Immature natural killer cell (primary cell): ENCODE data around the gene BATF2. TPM values are rescaled to one million over a fixed set of nuclear protein-coding genes. Genes with fewer than 3 reads are reported as not detected.

Experiments used
- DNase-seq, 3 donors: peaks; one replicate each; pipeline ENCODE4 v3.0.0; 2022; ENCODE audit warnings: mixed read lengths in 1 of 3
- H3K27ac Mint-ChIP-seq, 6 donors: one replicate each; pipeline ENCODE4 v1.8.0; 2020; ENCODE audit warnings: mixed read lengths in 6 of 6, mild to moderate bottlenecking in 5 of 6, inconsistent platforms in 4 of 6, moderate library complexity in 3 of 6
- H3K27me3 Mint-ChIP-seq, 3 donors: one replicate each; pipeline ENCODE4 v1.8.0; 2020 to 2021; ENCODE audit warnings: low read depth in 3 of 3, mild to moderate bottlenecking in 3 of 3, mixed read lengths in 3 of 3, moderate library complexity in 3 of 3, inconsistent platforms in 1 of 3
- H3K36me3 Mint-ChIP-seq, 3 donors: one replicate each; pipeline ENCODE4 v1.8.0; 2020; ENCODE audit warnings: mixed read lengths in 3 of 3, inconsistent platforms in 2 of 3, mild to moderate bottlenecking in 2 of 3
- H3K4me1 Mint-ChIP-seq, 2 donors: one replicate each; pipeline ENCODE4 v1.8.0; 2020; ENCODE audit warnings: inconsistent platforms in 2 of 2, mild to moderate bottlenecking in 2 of 2, mixed read lengths in 2 of 2, moderate library complexity in 1 of 2
- H3K4me3 Mint-ChIP-seq, 5 donors: one replicate each; pipeline ENCODE4 v1.8.0; 2020; ENCODE audit warnings: mild to moderate bottlenecking in 5 of 5, mixed read lengths in 5 of 5, inconsistent platforms in 3 of 5, moderate library complexity in 3 of 5
- H3K9me3 Mint-ChIP-seq, 6 donors: one replicate each; pipeline ENCODE4 v1.8.0; 2020; ENCODE audit warnings: mild to moderate bottlenecking in 6 of 6, mixed read lengths in 6 of 6, inconsistent platforms in 4 of 6, moderate library complexity in 3 of 6
- polyA plus RNA-seq, 3 donors: library from polyadenylated mRNA; unstranded; fragments of 300-500 nt; fragmentation: Illumina TruSeq; gene quantifications; one replicate each; pipeline ENCODE4 v1.2.3, GENCODE V29; 2021

The BATF2 gene, protein sequence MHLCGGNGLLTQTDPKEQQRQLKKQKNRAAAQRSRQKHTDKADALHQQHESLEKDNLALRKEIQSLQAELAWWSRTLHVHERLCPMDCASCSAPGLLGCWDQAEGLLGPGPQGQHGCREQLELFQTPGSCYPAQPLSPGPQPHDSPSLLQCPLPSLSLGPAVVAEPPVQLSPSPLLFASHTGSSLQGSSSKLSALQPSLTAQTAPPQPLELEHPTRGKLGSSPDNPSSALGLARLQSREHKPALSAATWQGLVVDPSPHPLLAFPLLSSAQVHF
- not detected for polyA plus RNA-seq

DNA sequence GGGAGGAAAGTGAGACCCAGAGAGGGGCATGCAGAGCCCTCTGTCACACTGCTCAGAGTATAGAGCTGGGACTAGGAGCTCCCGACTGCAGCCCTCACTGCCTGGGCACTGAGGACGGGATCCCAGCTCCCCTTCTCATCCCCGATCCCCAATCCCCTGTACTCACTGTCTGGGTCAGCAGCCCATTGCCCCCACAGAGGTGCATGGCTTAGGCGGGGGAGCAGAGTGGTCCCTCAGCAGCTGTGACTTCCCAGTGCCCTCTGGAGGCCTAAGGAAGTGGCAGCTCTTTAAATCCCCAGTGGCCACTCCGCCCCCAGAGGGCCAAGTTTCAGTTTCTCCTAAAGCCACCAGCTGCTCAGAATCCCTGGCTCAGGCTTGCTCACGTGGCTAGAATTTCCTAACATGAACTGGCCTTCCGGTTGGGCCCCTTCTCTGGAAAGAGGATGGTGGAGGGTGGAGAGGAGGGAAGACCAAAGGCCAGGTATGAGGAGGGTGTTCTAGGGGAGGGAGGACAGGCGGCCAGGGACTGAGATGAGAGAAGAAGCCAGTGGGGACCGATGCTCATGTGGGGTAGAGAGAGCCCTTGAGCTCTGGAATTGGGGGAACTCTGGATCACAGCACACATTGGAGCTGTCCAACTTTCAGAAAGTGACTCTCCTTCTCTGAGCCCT, at the start of gene BATF2:
Gene BATF2, minus strand, starts transcription at position 262 of the 671 bp plus-strand sequence. Its CDS starts 57 bp downstream, at position 205.
- Mint-ChIP-seq H3K4me1 (no peaks in the 10 kb centered on the region), H3K9me3 (no peaks in the 10 kb centered on the region), H3K27ac (peak within 1 kb of the TSS in 1 of 6 donors; percentile 40), H3K36me3 (no peaks in the 10 kb centered on the region), H3K27me3 (peaks cover 2 to 11% (median 2%) of the 10 kb centered on the region in 3 donors), H3K4me3 (peak within 1 kb of the TSS in 1 of 5 donors; percentile 15)
- DNase-seq, result no peak

DNA sequence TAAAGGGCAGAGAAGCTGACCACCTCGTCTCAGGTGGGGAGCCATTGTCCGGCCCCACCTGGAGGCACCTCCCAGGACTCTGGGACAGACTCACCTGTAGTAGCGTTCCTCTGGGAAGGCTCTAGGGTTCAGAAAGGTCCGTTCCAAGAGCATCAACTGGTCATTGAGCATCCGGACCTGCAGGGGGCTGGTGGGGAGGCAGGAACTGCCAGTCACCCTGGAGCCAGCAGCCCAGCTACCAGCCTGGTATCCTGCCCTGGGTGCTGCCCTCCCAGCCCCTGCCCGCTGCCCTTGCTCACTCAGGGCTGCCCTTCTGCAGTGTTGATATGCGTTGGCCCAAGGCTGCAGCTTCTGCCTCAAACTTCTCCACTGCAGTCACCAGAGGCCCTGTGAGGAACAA, 49.0 kb upstream of the BATF2 start:
- Mint-ChIP-seq H3K4me3 (no peak overlapping the region), H3K36me3 (peaks cover 0 to 4% (median 0%) of the 10 kb centered on the region in 3 donors), H3K27me3 (peaks cover 0 to 6% (median 3%) of the 10 kb centered on the region in 3 donors), H3K9me3 (no peaks in the 10 kb centered on the region), H3K27ac (no peak overlapping the region), H3K4me1 (peaks cover 33 to 34% of the 10 kb centered on the region in 2 donors)
- no peak for DNase-seq

DNA sequence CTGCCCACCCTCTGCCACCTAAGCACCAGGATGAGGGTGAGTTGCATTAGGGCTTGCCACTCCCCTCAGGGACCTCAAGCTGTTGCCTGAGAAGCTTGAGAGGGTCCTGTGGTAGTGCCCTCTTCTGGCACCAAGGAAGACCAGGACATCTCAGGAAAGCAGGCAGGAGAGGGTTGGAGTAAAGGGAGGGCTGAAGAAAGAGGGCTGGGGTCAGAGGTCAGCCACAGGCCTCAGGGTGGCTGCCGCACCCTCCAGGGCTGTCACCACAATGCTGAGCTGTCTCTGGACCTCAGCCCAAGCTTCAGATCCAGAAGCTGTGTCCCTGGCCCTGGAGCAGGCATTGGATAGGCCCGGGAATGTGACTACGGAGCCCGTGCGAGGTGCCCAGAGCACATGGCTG, 48.3 kb upstream of the BATF2 start:
- Mint-ChIP-seq H3K9me3 (no peaks in the 10 kb centered on the region), H3K27ac (no peak overlapping the region), H3K4me3 (no peak overlapping the region), H3K36me3 (peaks cover 0 to 4% (median 0%) of the 10 kb centered on the region in 3 donors), H3K27me3 (peaks cover 0 to 6% (median 3%) of the 10 kb centered on the region in 3 donors), H3K4me1 (peaks cover 37 to 38% of the 10 kb centered on the region in 2 donors)
- DNase-seq, result no peak

DNA sequence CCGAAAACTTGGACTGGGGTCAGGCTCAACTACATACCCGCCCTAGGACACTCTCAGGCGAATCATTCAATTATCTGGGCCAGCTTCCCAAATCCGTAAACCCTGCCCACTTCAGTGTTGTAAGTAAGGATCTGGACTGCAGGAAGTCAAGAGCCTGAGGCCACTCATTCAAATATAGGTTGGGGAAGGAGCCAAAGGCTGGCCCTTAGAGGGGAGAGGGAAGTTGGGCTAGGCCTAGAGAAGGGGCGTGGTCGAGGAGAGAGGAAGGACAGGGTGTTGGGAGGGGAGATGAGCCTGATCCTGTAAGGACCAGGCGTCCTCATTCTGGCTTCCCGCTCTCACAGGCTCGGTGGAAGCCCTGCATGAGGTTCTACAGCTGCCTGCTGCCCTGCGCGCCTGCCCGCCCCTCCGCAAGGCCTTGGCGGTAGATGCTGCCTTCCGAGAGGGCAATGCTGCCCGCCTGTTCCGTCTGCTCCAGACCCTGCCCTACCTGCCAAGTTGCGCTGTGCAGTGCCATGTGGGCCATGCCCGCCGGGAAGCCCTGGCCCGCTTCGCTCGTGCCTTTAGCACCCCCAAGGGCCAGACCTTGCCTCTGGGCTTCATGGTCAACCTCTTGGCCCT, 47.2 kb upstream of the BATF2 start:
- no peak overlapping the region for H3K27ac Mint-ChIP-seq
- H3K36me3 Mint-ChIP-seq, result peaks cover 0 to 4% (median 0%) of the 10 kb centered on the region in 3 donors
- H3K27me3 Mint-ChIP-seq, result peaks cover 0 to 9% (median 4%) of the 10 kb centered on the region in 3 donors
- no peaks in the 10 kb centered on the region for H3K9me3 Mint-ChIP-seq
- H3K4me3 Mint-ChIP-seq, result peak overlapping the region in 2 of 5 donors; percentile 32 to 36
- DNase-seq, result no peak
- peaks cover 37 to 38% of the 10 kb centered on the region in 2 donors for H3K4me1 Mint-ChIP-seq

DNA sequence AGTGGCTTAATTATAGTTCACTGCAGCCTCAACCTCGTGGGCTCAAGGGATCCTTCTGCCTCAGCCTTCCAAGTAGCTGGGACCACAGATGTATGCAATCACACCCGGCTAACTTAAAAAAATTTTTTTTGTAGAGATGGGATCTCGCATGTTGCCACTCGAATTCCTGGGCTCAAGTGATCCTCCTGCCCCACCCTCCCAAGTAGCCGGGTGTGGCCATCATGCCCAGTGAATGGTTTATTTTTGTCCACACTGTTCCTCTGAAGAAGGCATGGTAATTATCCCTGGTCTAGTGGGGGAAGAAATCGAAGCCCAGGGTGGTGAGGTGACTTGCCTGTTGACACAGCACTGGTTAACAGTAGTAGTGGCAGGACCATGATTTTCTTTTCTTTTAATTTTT, 46.1 kb upstream of the BATF2 start:
- Mint-ChIP-seq H3K36me3 (peaks cover 0 to 4% (median 2%) of the 10 kb centered on the region in 3 donors), H3K9me3 (no peaks in the 10 kb centered on the region), H3K27ac (no peak overlapping the region), H3K4me1 (peaks cover 32 to 33% of the 10 kb centered on the region in 2 donors), H3K4me3 (peak overlapping the region; percentile 74 to 90 (median 84)), H3K27me3 (peaks cover 0 to 11% (median 4%) of the 10 kb centered on the region in 3 donors)
- DNase-seq, result no peak

DNA sequence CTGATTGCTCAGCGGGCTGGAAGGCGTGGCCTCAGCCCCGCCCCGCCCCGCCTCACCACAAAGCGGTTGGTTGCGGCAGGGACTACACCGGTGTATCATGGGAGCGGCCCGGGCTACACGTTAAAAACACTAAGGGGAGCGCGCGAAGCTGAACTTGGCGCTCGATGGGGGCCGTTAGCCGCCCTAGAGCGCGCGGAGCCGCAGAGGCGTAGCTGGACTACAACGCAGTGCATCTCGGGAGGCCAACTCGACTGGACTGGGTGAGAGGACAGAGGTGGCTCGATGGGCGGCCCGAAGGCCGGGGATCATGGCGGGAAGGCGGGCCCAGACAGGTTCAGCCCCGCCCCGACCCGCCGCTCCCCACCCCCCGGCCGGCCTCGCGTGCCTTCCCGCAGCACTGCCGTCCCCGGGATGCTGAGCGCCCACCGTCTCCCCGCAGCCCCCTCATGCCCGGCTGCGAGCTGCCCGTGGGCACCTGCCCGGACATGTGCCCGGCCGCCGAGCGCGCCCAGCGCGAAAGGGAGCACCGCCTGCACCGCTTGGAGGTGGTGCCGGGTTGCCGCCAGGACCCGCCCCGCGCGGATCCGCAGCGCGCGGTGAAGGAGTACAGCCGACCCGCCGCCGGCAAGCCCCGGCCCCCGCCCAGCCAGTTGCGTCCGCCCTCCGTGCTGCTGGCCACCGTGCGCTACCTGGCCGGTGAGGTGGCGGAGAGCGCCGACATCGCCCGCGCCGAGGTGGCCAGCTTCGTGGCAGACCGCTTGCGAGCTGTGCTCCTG, 44.3 kb upstream of the BATF2 start, which contains the start of gene SAC3D1:
Gene SAC3D1, plus strand, starts transcription at position 364 of the 776 bp plus-strand sequence. Its CDS starts 83 bp downstream, at position 447.
- DNase-seq, result peak; percentile 83 to 87 (median 87)
- Mint-ChIP-seq H3K27ac (peak within 1 kb of the TSS; percentile 67 to 93 (median 89)), H3K36me3 (peaks cover 0 to 5% (median 4%) of the 10 kb centered on the region in 3 donors), H3K27me3 (peaks cover 0 to 7% (median 1%) of the 10 kb centered on the region in 3 donors), H3K9me3 (no peaks in the 10 kb centered on the region), H3K4me3 (peak within 1 kb of the TSS; percentile 90 to 95 (median 92)), H3K4me1 (peaks cover 14 to 16% of the 10 kb centered on the region in 2 donors)

DNA sequence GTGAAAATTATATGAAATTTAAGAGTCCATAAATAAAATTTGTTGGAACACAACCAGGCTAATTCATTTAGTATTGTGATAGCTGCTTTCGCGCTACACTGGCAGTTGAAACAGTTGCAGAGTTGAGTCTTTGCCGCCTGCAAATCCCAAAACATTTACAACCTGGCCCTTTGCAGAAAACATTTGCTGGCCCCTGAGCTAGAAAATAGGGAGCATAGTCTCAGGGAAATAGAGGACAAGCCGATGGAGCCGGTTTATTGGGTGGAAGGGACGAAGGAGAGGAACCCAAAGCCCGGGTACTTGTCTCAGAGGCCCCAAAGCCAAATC, 43.7 kb upstream of the BATF2 start:
- H3K36me3 Mint-ChIP-seq, result peaks cover 0 to 5% (median 4%) of the 10 kb centered on the region in 3 donors
- peaks cover 13 to 16% of the 10 kb centered on the region in 2 donors for H3K4me1 Mint-ChIP-seq
- peak overlapping the region; percentile 90 to 95 (median 92) for H3K4me3 Mint-ChIP-seq
- H3K27ac Mint-ChIP-seq, result peak overlapping the region; percentile 67 to 93 (median 89)
- H3K27me3 Mint-ChIP-seq, result peaks cover 0 to 7% (median 1%) of the 10 kb centered on the region in 3 donors
- no peak for DNase-seq
- H3K9me3 Mint-ChIP-seq, result no peaks in the 10 kb centered on the region

DNA sequence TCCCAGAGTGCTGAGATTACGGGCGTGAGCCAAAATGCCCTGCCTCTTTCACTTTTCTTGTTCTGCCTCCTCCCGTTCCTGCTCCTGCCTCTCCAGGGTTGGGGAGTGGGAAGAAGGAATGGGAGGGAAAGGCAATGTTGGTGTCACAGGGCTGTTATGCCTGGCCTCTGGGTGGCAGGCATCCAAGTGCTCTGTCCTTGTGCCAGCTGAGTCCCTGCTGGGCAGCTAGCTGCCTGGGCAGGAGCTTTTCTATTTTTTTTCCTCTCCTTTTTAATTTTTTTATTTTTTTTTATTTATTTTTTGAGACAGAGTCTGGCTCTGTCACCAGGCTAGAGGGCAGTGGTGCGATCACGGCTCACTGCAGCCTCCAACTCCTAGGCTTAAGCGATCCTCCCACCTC, 40.2 kb upstream of the BATF2 start:
- Mint-ChIP-seq H3K27ac (no peak overlapping the region), H3K9me3 (no peaks in the 10 kb centered on the region), H3K4me1 (peaks cover 7 to 10% of the 10 kb centered on the region in 2 donors), H3K36me3 (peaks cover 0 to 10% (median 3%) of the 10 kb centered on the region in 3 donors), H3K27me3 (peaks cover 0 to 5% (median 1%) of the 10 kb centered on the region in 3 donors), H3K4me3 (no peak overlapping the region)
- no peak for DNase-seq

DNA sequence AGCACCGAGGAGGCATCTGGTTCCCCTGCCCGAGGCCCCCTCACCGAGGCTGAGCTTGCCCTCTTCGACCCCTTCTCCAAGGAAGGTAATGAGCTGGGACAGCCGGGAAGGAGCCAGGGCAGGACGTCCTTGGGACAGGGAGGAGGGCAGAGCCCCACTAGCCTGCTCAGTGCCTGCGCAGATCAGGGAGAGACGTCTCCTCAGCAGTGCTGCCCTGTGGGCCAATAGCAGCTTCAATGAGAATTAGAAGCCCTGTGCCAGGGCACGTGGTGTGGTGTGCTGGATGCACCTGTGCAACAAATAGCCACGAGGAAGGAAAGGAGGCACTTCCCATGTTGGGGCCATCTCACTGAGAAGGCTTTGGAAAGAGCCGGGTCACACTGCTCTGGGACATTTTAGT, 38.8 kb upstream of the BATF2 start:
- Mint-ChIP-seq H3K4me1 (peaks cover 1 to 3% of the 10 kb centered on the region in 2 donors), H3K9me3 (no peaks in the 10 kb centered on the region), H3K4me3 (no peak overlapping the region), H3K27me3 (peaks cover 0 to 5% (median 1%) of the 10 kb centered on the region in 3 donors), H3K36me3 (peaks cover 0 to 10% (median 3%) of the 10 kb centered on the region in 3 donors), H3K27ac (no peak overlapping the region)
- DNase-seq, result no peak

DNA sequence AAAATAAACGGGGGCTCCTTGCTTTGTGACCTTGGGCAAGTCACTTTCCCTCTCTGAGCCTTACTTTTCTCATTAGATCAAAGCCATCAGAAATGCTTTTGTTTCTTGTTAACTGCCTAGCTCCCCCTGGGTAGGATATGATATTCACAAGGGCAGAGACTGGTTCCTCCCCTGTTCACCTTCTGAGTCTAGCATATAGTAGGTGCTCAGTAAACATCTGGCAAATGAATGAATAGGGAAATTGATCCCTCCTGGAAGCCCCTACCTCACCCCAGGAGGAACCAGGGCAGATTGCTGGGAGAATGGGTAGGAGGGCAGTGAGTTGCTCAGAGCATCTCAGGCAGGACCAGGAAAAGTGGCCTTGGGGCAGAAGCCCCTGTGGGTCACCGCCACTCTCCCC, 37.7 kb upstream of the BATF2 start:
- Mint-ChIP-seq H3K27ac (no peak overlapping the region), H3K36me3 (peaks cover 0 to 10% (median 3%) of the 10 kb centered on the region in 3 donors), H3K27me3 (peaks cover 0 to 2% (median 0%) of the 10 kb centered on the region in 3 donors), H3K9me3 (no peaks in the 10 kb centered on the region), H3K4me1 (no peaks in the 10 kb centered on the region), H3K4me3 (no peak overlapping the region)
- DNase-seq, result no peak

DNA sequence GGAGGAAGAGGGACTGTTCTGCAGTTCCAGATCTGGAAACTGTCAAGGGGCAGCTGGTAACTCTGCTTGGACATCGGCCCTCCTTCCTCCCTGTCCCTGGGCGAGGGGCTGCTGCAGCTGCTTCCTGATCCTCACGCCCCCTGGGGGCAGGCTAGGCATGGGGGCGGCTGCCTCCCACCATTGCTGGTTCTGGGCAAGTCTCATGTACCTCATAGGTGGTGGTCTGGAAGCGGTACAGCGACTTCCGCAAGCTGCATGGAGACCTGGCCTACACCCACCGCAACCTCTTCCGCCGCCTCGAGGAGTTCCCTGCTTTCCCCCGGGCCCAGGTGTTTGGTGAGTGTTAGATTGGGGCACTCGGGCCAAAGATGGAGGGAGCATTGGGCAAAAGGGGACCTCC, 35.4 kb upstream of the BATF2 start:
- no peaks in the 10 kb centered on the region for H3K9me3 Mint-ChIP-seq
- H3K4me1 Mint-ChIP-seq, result peaks cover 10 to 21% of the 10 kb centered on the region in 2 donors
- no peak overlapping the region for H3K4me3 Mint-ChIP-seq
- H3K36me3 Mint-ChIP-seq, result peaks cover 0 to 4% (median 3%) of the 10 kb centered on the region in 3 donors
- no peak overlapping the region for H3K27ac Mint-ChIP-seq
- no peak for DNase-seq
- H3K27me3 Mint-ChIP-seq, result peaks cover 0 to 3% (median 0%) of the 10 kb centered on the region in 3 donors

DNA sequence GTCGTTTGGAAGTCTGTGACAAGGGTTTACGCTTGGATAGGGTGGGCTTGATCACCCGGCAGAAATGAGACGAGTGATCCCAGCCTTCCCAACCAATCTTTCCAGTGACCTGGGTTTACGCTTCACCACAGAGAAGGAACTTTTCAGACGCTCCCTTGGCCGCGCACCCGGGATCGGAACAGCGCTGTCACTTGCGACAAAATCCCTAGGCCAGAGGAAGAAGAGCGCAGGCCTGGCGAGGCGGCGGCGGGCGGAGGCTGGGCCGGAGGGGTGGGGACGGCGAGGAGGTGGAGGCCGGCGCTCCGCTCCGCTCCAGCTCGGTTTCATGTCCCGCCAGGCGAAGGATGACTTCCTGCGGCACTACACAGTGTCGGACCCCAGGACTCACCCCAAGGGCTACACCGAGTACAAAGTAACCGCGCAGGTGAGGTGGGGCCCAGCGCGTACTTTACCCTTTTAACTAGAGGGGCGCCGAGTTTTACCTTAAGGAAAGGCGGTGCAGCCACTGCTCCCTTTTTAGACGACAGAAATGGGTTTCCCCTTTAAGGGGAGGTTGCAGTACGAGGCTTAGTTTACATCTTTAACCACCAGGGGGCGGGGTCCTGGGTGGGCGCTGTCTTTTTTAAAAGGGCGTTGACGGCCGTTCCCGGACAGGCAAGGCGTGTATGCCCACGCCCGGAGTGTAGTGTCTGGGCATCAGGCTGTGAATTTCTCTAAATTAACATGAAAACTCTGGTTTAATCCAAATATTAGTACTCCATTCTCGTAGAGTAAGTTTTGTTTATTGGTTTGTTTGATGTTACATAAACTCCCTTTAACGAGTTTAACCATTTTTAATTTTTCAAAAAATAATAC, 30.7 kb upstream of the BATF2 start, which contains the start of gene SNX15:
Gene SNX15, plus strand, starts transcription at position 227 of the 855 bp plus-strand sequence. Its CDS starts 99 bp downstream, at position 326.
- H3K9me3 Mint-ChIP-seq, result no peaks in the 10 kb centered on the region
- peaks cover 18 to 26% of the 10 kb centered on the region in 2 donors for H3K4me1 Mint-ChIP-seq
- peak; percentile 92 to 94 (median 93) for DNase-seq
- H3K4me3 Mint-ChIP-seq, result peak within 1 kb of the TSS; percentile 70 to 92 (median 86)
- no peaks in the 10 kb centered on the region for H3K36me3 Mint-ChIP-seq
- H3K27ac Mint-ChIP-seq, result peak within 1 kb of the TSS; percentile 75 to 93 (median 92)
- H3K27me3 Mint-ChIP-seq, result peaks cover 0 to 4% (median 0%) of the 10 kb centered on the region in 3 donors
